H1 (cell line): ENCODE data around the gene CSNK1A1. TPM values are rescaled to one million over a fixed set of nuclear protein-coding genes. Genes with fewer than 3 reads are reported as not detected.
"Not testable (repeated sequence)": the region's sequence is repeated elsewhere in the genome, so short reads cannot be mapped to it uniquely, and the experiment has no call there.

Experiments used
- CTCF ChIA-PET: fragments of 300-600 bp; sonication (Branson Sonifier 250); formaldehyde crosslinking; loops from one replicate; lab custom pipeline; 2021; ENCODE audit not compliant: partially characterized antibody; lab: Charles Lee
- POLR2A ChIA-PET: fragments of 300-600 bp; sonication (Branson Sonifier 250); formaldehyde crosslinking; loops from one replicate; lab custom pipeline; 2021; ENCODE audit warnings: inconsistent platforms; ENCODE audit not compliant: partially characterized antibody; lab: Charles Lee
- DNase-seq, 2 experiments: peaks; one replicate each; pipeline versions ENCODE4 v3.0.0 to v3.0.0-alpha.2; 2010 to 2022; ENCODE audit warnings: low spot score in 2 of 2, low read depth in 1 of 2, mixed read lengths in 1 of 2
- FAIRE-seq: peaks from 2 replicates; lab custom pipeline; 2011; peaks lifted over from hg19 to GRCh38; lab: Jason Lieb, UNC
- H2AFZ ChIP-seq: 2 replicates; pipeline ENCODE4 v1.8.1; 2012; ENCODE audit warnings: low read length, inconsistent platforms
- H2AK5ac ChIP-seq: 2 replicates; pipeline ENCODE4 v1.6.1; 2013; ENCODE audit warnings: low read depth, low read length
- H2BK120ac ChIP-seq: replicated peaks from 2 replicates; pipeline ENCODE3; 2013; ENCODE audit warnings: low read depth, low read length, inconsistent platforms
- H2BK12ac ChIP-seq: 2 replicates; pipeline ENCODE4 v1.6.1; 2013; ENCODE audit warnings: low read depth, low read length
- H2BK15ac ChIP-seq: 2 replicates; pipeline ENCODE4 v1.6.1; 2013; ENCODE audit warnings: low read length
- H2BK20ac ChIP-seq: 2 replicates; pipeline ENCODE4 v1.6.1; 2013; ENCODE audit warnings: low read length
- H2BK5ac ChIP-seq: 2 replicates; pipeline ENCODE4 v1.6.1; 2013; ENCODE audit warnings: low read depth, low read length
- H3K14ac ChIP-seq: 2 replicates; pipeline ENCODE4 v1.6.1; 2013; ENCODE audit warnings: inconsistent platforms; ENCODE audit not compliant: insufficient read length
- H3K18ac ChIP-seq: 2 replicates; pipeline ENCODE4 v1.6.1; 2013; ENCODE audit warnings: low read length; ENCODE audit errors: extremely low read depth
- H3K23ac ChIP-seq: 2 replicates; pipeline ENCODE4 v1.6.1; 2013; ENCODE audit warnings: inconsistent platforms; ENCODE audit not compliant: insufficient read length
- H3K23me2 ChIP-seq: 2 replicates; pipeline ENCODE4 v1.6.1; 2013; ENCODE audit warnings: low read depth, low read length
- H3K27ac ChIP-seq: 2 replicates; pipeline ENCODE4 v1.6.1; 2011; ENCODE audit warnings: low read depth, low read length, inconsistent platforms
- H3K27me3 ChIP-seq, 4 experiments: replicated peaks in 1 of 4; 1 replicate in 1 of 4; 2 replicates in 3 of 4; pipeline versions ENCODE4 v1.6.1 to v1.8.1; 2011 to 2013; ENCODE audit warnings: low read length in 3 of 4, mild to moderate bottlenecking in 3 of 4, inconsistent platforms in 2 of 4, mixed read lengths in 2 of 4, moderate library complexity in 1 of 4; ENCODE audit not compliant: control insufficient read depth in 3 of 4, insufficient read depth in 3 of 4; ENCODE audit errors: extremely low read depth in 1 of 4
- H3K36me3 ChIP-seq, 4 experiments: 2 replicates each; pipeline versions ENCODE4 v1.6.1 to v1.8.1; 2011 to 2013; ENCODE audit warnings: mild to moderate bottlenecking in 4 of 4, low read length in 3 of 4, moderate library complexity in 2 of 4, control low read depth in 1 of 4, inconsistent platforms in 1 of 4; ENCODE audit not compliant: insufficient read depth in 4 of 4, control insufficient read depth in 2 of 4
- H3K4ac ChIP-seq: replicated peaks from 2 replicates; pipeline ENCODE3; 2013; ENCODE audit warnings: low read length, low read depth, mixed read lengths, inconsistent platforms; ENCODE audit not compliant: insufficient read length
- H3K4me1 ChIP-seq, 4 experiments: replicated peaks in 1 of 4; 1 replicate in 1 of 4; 2 replicates in 3 of 4; pipeline versions ENCODE4 v1.6.1 to v1.8.1; 2011 to 2013; ENCODE audit warnings: low read length in 3 of 4, inconsistent platforms in 2 of 4, mixed read lengths in 1 of 4; ENCODE audit not compliant: insufficient read depth in 4 of 4, control insufficient read depth in 3 of 4
- H3K4me2 ChIP-seq, 2 experiments: 2 replicates each; pipeline versions ENCODE4 v1.6.1 to v1.8.1; 2011 to 2013; ENCODE audit warnings: low read depth in 2 of 2, low read length in 2 of 2, control low read depth in 1 of 2, inconsistent platforms in 1 of 2, mild to moderate bottlenecking in 1 of 2; ENCODE audit not compliant: insufficient read depth in 1 of 2
- H3K4me3 ChIP-seq, 4 experiments: fragments of 200-600, 300-600 bp in 1 of 4; sonication (generic), shearing (Covaris generic), sonication (Bioruptor Twin) in 1 of 4; 2 replicates each; pipeline versions ENCODE4 v1.5.1 to v1.8.1; 2011 to 2016; ENCODE audit warnings: low read length in 4 of 4, low read depth in 3 of 4, control low read depth in 2 of 4, inconsistent platforms in 2 of 4, mild to moderate bottlenecking in 2 of 4, mixed read lengths in 1 of 4, moderate library complexity in 1 of 4; ENCODE audit not compliant: insufficient read depth in 2 of 4; ENCODE audit errors: extremely low read depth in 1 of 4
- H3K56ac ChIP-seq: replicated peaks from 2 replicates; pipeline ENCODE3; 2013; ENCODE audit warnings: low read depth, mild to moderate bottlenecking, mixed read lengths, low read length, inconsistent platforms; ENCODE audit not compliant: insufficient read length
- H3K79me1 ChIP-seq: 2 replicates; pipeline ENCODE4 v1.6.1; 2013; ENCODE audit warnings: low read depth, low read length, control low read depth
- H3K79me2 ChIP-seq, 2 experiments: 2 replicates each; pipeline versions ENCODE4 v1.6.1 to v1.8.1; 2012 to 2013; ENCODE audit warnings: low read length in 2 of 2, mild to moderate bottlenecking in 2 of 2, inconsistent platforms in 1 of 2; ENCODE audit not compliant: insufficient read depth in 2 of 2, control insufficient read depth in 1 of 2
- H3K9ac ChIP-seq, 4 experiments: replicated peaks in 1 of 4; 1 replicate in 1 of 4; 2 replicates in 3 of 4; pipeline versions ENCODE4 v1.6.1 to v1.8.1; 2011 to 2013; ENCODE audit warnings: low read depth in 3 of 4, low read length in 3 of 4, control low read depth in 2 of 4, mild to moderate bottlenecking in 2 of 4, moderate library complexity in 2 of 4, inconsistent platforms in 1 of 4; ENCODE audit errors: extremely low read depth in 1 of 4
- H3K9me3 ChIP-seq, 2 experiments: 2 replicates each; pipeline versions ENCODE4 v1.6.1 to v1.8.1; 2012 to 2013; ENCODE audit warnings: mild to moderate bottlenecking in 2 of 2, moderate library complexity in 2 of 2, control low read depth in 1 of 2, inconsistent platforms in 1 of 2, low read depth in 1 of 2, low read length in 1 of 2, mixed read lengths in 1 of 2; ENCODE audit not compliant: insufficient read depth in 2 of 2
- H4K20me1 ChIP-seq, 2 experiments: replicated peaks in 1 of 2; 2 replicates each; pipeline versions ENCODE3 to v1.8.1; 2011 to 2013; ENCODE audit warnings: inconsistent platforms in 2 of 2, low read length in 2 of 2, mild to moderate bottlenecking in 1 of 2; ENCODE audit not compliant: insufficient read depth in 2 of 2, control insufficient read depth in 1 of 2
- H4K5ac ChIP-seq: 2 replicates; pipeline ENCODE4 v1.6.1; 2013; ENCODE audit warnings: low read length, low read depth, mixed read lengths, inconsistent platforms; ENCODE audit not compliant: insufficient read length
- H4K8ac ChIP-seq: 2 replicates; pipeline ENCODE4 v1.8.0; 2013; ENCODE audit warnings: mild to moderate bottlenecking, moderate library complexity, low read length, inconsistent platforms; ENCODE audit not compliant: insufficient read depth; ENCODE audit errors: extremely low read depth
- H4K91ac ChIP-seq: replicated peaks from 2 replicates; pipeline ENCODE3; 2013; ENCODE audit warnings: low read length, mixed read lengths, inconsistent platforms; ENCODE audit not compliant: insufficient read length
- WGBS, 2 experiments: shearing (Covaris generic) in 1 of 2; methylation state at CpG; one replicate each; pipeline versions ENCODE4 v1.1.6 to v1.1.7; 2013 to 2015; ENCODE audit warnings: low lambda C conversion rate in 2 of 2, mixed read lengths in 2 of 2, inconsistent platforms in 1 of 2, low coverage in 1 of 2, missing lambda C conversion rate in 1 of 2; ENCODE audit not compliant: insufficient replicate concordance in 2 of 2, insufficient coverage in 1 of 2, insufficient read length in 1 of 2; ENCODE audit errors: extremely low coverage in 1 of 2, missing lambda C conversion rate in 1 of 2; 5-methylcytosine and 5-hydroxymethylcytosine counted together
- polyA plus RNA-seq, 7 experiments: library from polyadenylated mRNA; depleted of rRNA in 3 of 7; stranded (reverse) in 5 of 7; unstranded in 2 of 7; fragments of >200 nt in 5 of 7; fragments of 200-250 nt in 2 of 7; gene quantifications; 1 replicate in 5 of 7; 2 replicates in 1 of 7; 4 replicates in 1 of 7; pipeline versions ENCODE4 v1.2.1 to v1.2.3, GENCODE V29; 2011 to 2013; ENCODE audit warnings: missing spikeins in 2 of 7, mixed read lengths in 2 of 7
- total RNA-seq: library from RNA; stranded (reverse); fragmentation: NEBNext Ultra II Directional; extraction: Animal tissue kit (Norgen Biotek cat#: 25700); gene quantifications from 2 replicates; pipeline ENCODE4 v1.2.1, GENCODE V29; 2021

CSNK1A1 gene
- total and polyA plus RNA-seq, 2 of the 8 experiments (the other 6 are each of a cell fraction or from before 2014, with no cell fraction given), result 61.2 to 244 TPM

DNA sequence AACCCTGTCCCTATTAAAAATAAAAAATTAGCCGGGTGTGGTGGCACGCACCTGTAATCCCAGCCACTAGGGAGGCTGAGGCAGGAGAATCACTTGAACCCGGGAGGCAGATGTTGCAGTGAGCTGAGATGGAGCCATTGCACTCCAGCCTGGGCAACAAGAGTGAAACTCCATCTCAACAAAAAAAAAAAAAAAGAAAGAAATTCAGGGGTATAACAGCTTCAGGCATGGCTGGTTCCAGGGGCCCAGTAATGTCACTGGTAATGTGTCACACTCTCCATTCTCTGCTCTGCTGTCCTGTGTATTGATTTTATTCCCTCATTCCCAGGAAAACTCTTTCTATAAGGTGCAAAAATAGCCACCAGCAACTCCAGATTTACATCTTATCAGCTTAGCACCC is 104.4 kb downstream of the CSNK1A1 start:
- CTCF ChIA-PET, result interaction anchor here (0.6 to 22.4 kb wide), 12 partner anchors 15 to 324 kb away, joined by 3 to 1310 read pairs (median 6); partner anchors contain the start of genes CSNK1A1, IL17B and PCYOX1L

More for the DNA sequence above, 104.4 kb downstream of the CSNK1A1 start:
- not testable (repeated sequence) for H3K9ac ChIP-seq, H2AFZ ChIP-seq, H2BK12ac ChIP-seq, H2BK120ac ChIP-seq, H3K27ac ChIP-seq, H3K56ac ChIP-seq, H4K8ac ChIP-seq, H2AK5ac ChIP-seq, H3K36me3 ChIP-seq, H4K5ac ChIP-seq, H3K4me2 ChIP-seq, H3K14ac ChIP-seq, H3K79me2 ChIP-seq, H3K4ac ChIP-seq, H2BK20ac ChIP-seq, FAIRE-seq, H4K20me1 ChIP-seq, H3K4me3 ChIP-seq, H4K91ac ChIP-seq, H2BK5ac ChIP-seq, H3K23ac ChIP-seq, H3K23me2 ChIP-seq, DNase-seq, H3K18ac ChIP-seq, H3K79me1 ChIP-seq, H3K27me3 ChIP-seq, H3K9me3 ChIP-seq, H2BK15ac ChIP-seq
- 83% methylated on average over 3 of the region's 3 CpGs; no CpG with 5 or more reads in 1 of the 2 experiments for WGBS, 2 experiments
- peaks cover 0 to 15% (median 10%) of the 10 kb centered on the region in 4 experiments; a peak in 6 of 7 replicates for H3K4me1 ChIP-seq
- POLR2A ChIA-PET, result interaction anchor here (1.1 to 1.7 kb wide), 4 partner anchors 39 to 115 kb away, joined by 3 to 5 read pairs (median 4); no protein-coding TSS in a partner anchor
